ENCODE results near the gene MDFIC.

DNA sequence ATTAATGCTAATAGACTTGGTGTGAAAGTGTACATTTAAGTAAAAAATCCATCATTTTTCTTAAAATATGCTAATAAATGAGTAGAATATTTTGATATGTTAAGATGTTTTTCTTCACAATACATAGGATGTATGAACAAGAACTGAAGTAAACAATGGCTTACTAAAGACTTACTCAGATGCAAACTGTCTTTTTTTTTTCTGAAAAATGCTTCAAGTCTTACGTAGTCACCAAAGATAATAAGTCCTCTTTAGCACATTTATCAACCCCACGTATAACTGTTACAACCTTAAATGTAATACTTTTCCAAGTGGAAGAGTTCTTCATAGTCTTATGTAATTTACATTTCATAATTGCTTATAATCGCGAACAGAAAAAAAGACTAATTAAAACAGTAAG lies 54.8 kb downstream of the MDFIC start:
- TF ChIP-seq, protein P1, sequence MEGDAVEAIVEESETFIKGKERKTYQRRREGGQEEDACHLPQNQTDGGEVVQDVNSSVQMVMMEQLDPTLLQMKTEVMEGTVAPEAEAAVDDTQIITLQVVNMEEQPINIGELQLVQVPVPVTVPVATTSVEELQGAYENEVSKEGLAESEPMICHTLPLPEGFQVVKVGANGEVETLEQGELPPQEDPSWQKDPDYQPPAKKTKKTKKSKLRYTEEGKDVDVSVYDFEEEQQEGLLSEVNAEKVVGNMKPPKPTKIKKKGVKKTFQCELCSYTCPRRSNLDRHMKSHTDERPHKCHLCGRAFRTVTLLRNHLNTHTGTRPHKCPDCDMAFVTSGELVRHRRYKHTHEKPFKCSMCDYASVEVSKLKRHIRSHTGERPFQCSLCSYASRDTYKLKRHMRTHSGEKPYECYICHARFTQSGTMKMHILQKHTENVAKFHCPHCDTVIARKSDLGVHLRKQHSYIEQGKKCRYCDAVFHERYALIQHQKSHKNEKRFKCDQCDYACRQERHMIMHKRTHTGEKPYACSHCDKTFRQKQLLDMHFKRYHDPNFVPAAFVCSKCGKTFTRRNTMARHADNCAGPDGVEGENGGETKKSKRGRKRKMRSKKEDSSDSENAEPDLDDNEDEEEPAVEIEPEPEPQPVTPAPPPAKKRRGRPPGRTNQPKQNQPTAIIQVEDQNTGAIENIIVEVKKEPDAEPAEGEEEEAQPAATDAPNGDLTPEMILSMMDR (conservative IDR thresholded peaks at IDR 0.05; ENCODE audit: low read length) = no peak
- no peak for TF ChIP-seq EZH2phosphoT487 (IDR thresholded peaks at IDR 0.05; ENCODE audit: borderline replicate concordance)

Data from Loucy (cell line).